Kidney (tissue), 14 donors: ENCODE data around the gene CHAF1B. TPM values are rescaled to one million over a fixed set of nuclear protein-coding genes. Genes with fewer than 3 reads are reported as not detected.

Experiments
- DNase-seq, 5 donors: peaks; one replicate each; pipeline ENCODE4 v3.0.0-alpha.2; 2013 to 2020
- FAIRE-seq: peaks from 2 replicates; lab custom pipeline; 2012; peaks lifted over from hg19 to GRCh38; lab: Jason Lieb, UNC
- H3K27ac ChIP-seq, 2 donors: one replicate each; pipeline ENCODE4 v1.7.0; 2013; ENCODE audit warnings: low read depth in 2 of 2, low read length in 2 of 2, inconsistent platforms in 1 of 2
- H3K27me3 ChIP-seq: one replicate; pipeline ENCODE4 v1.7.1; 2013; ENCODE audit warnings: low read length, inconsistent platforms; ENCODE audit not compliant: control insufficient read depth, insufficient read depth
- H3K36me3 ChIP-seq, 3 donors: one replicate each; pipeline versions ENCODE4 v1.7.0 to v1.7.1; 2013; ENCODE audit warnings: low read length in 3 of 3, control low read depth in 1 of 3, inconsistent platforms in 1 of 3; ENCODE audit not compliant: insufficient read depth in 3 of 3, control insufficient read depth in 2 of 3
- H3K4me1 ChIP-seq, 3 donors: one replicate each; pipeline versions ENCODE4 v1.7.0 to v1.7.1; 2013; ENCODE audit warnings: low read length in 3 of 3, inconsistent platforms in 1 of 3, low read depth in 1 of 3; ENCODE audit not compliant: control insufficient read depth in 2 of 3, insufficient read depth in 2 of 3
- H3K4me3 ChIP-seq, 3 donors: one replicate each; pipeline versions ENCODE4 v1.7.0 to v1.8.1; 2013; ENCODE audit warnings: low read length in 3 of 3, control low read depth in 1 of 3, inconsistent platforms in 1 of 3
- H3K9ac ChIP-seq, 3 donors: one replicate each; pipeline versions ENCODE4 v1.7.0 to v1.7.1; 2013; ENCODE audit warnings: low read length in 3 of 3, control low read depth in 1 of 3, inconsistent platforms in 1 of 3
- H3K9me3 ChIP-seq, 3 donors: one replicate each; pipeline versions ENCODE4 v1.7.0 to v1.7.1; 2013; ENCODE audit warnings: low read length in 3 of 3, control low read depth in 1 of 3, inconsistent platforms in 1 of 3; ENCODE audit not compliant: control insufficient read depth in 2 of 3, insufficient read depth in 1 of 3
- intact Hi-C: fragments of 100-400 bp; cut with DNase I; formaldehyde crosslinking; loops from one replicate; pipeline ENCODE4 v1.11.1; 2022
- polyA plus RNA-seq: library from polyadenylated mRNA; stranded (reverse); fragments of 350-450 nt; fragmentation: Illumina TruSeq; extraction: RNeasy Lipid Tissue Mini Kit (QIAGEN cat#74804); gene quantifications from one replicate; pipeline ENCODE4 v1.2.3, GENCODE V29; 2014; ENCODE audit warnings: low read depth, low replicate concordance; ENCODE audit not compliant: insufficient read depth
- total RNA-seq: library from RNA; stranded (reverse); fragmentation: NEBNext Ultra II Directional; extraction: Animal tissue kit (Norgen Biotek cat#: 25700); gene quantifications from one replicate; pipeline ENCODE4 v1.2.1, GENCODE V29; 2021
- TF ChIP-seq, protein P1 (sequence below): IDR thresholded peaks from 3 replicates; pipeline ENCODE4 v1.5.1; 2012; ENCODE audit warnings: mild to moderate bottlenecking, moderate library complexity, borderline replicate concordance; ENCODE audit not compliant: insufficient read depth; ENCODE audit errors: extremely low read depth
- donor health status: control.
- donor health status: control.
- donor health status: control.
- donor health status: control.
- donor health status: control.
- donor health status: DM: yes; HTN: yes; CAD: no.
- donor health status: Normal renal cell carcinoma (clear cell type).

The CHAF1B gene
- total and polyA plus RNA-seq, 2 donors from 2014 or later: 1.0 to 2.5 TPM

DNA sequence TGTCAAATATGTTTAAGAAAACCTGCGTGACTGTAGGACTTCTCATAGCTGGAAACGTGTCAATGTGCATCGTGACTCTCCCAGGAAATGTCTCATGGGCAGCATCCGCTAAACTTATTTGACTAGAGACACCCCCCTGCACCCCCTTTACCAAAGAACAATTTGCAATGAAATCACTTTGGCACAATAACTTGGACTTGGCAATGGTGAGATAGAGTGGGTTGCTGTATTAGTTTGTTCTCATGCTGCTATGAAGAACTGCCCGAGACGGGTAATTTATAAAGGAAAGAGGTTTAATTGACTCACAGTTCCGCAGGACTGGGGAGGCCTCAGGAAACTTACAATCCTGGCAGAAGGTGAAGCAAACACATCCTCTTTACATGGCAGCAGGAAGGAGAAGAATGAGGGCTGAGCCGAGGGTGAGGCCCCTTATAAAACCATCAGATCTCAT, 80.9 kb downstream of the CHAF1B start:
- Histone ChIP-seq H3K27ac (peak overlapping the region in 1 of 2 donors; percentile 60), H3K9ac (peak overlapping the region in 1 of 3 donors; percentile 9), H3K27me3 (no peaks in the 10 kb centered on the region), H3K4me1 (peaks cover 0 to 20% (median 6%) of the 10 kb centered on the region in 3 donors), H3K4me3 (no peak overlapping the region), H3K36me3 (no peaks in the 10 kb centered on the region), H3K9me3 (no peaks in the 10 kb centered on the region)
- intact Hi-C loops: no loop called here
- FAIRE-seq: no peak
- TF ChIP-seq, protein P1, sequence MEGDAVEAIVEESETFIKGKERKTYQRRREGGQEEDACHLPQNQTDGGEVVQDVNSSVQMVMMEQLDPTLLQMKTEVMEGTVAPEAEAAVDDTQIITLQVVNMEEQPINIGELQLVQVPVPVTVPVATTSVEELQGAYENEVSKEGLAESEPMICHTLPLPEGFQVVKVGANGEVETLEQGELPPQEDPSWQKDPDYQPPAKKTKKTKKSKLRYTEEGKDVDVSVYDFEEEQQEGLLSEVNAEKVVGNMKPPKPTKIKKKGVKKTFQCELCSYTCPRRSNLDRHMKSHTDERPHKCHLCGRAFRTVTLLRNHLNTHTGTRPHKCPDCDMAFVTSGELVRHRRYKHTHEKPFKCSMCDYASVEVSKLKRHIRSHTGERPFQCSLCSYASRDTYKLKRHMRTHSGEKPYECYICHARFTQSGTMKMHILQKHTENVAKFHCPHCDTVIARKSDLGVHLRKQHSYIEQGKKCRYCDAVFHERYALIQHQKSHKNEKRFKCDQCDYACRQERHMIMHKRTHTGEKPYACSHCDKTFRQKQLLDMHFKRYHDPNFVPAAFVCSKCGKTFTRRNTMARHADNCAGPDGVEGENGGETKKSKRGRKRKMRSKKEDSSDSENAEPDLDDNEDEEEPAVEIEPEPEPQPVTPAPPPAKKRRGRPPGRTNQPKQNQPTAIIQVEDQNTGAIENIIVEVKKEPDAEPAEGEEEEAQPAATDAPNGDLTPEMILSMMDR: no peak
- DNase-seq: no peak

Other genes with a start within 250 kb of the CHAF1B start
- gene DOP1B, start 228.6 kb upstream of the CHAF1B start, total RNA-seq: 19.2 TPM
- 1.2 TPM for gene DOP1B, start 228.6 kb upstream of the CHAF1B start, polyA plus RNA-seq
- 32.4 TPM for gene MORC3, start 65.2 kb upstream of the CHAF1B start, total RNA-seq
- gene MORC3, start 65.2 kb upstream of the CHAF1B start, polyA plus RNA-seq: 6.6 TPM
- gene CLDN14, start 94.7 kb downstream of the CHAF1B start, total RNA-seq: 8.7 TPM
- 10.0 TPM for gene CLDN14, start 94.7 kb downstream of the CHAF1B start, polyA plus RNA-seq